GM18505 (cell line): ENCODE measurements around the gene MTUS2.
"Not testable (repeated sequence)": the region's sequence is repeated elsewhere in the genome, so short reads cannot be mapped to it uniquely, and the experiment has no call there.

Source experiments
- ATAC-seq: cut with Tn5 transposase; IDR thresholded peaks from one replicate; pipeline ENCODE4 v1.9.1; 2021; ENCODE audit not compliant: unreplicated experiment
- POLR2A ChIP-seq: IDR thresholded peaks from 4 replicates; pipeline ENCODE4 v1.6.1; 2011; ENCODE audit warnings: borderline replicate concordance; ENCODE audit not compliant: insufficient read depth, insufficient read length; ENCODE audit errors: extremely low read depth

Gene MTUS2

GRCh38 chr13:28954810-28955209 lies 134.7 kb downstream of the MTUS2 start:
- no peak for ATAC-seq
- TF ChIP-seq POLR2A, result no peak

GRCh38 chr13:28955264-28955966 lies 135.3 kb downstream of the MTUS2 start:
- TF ChIP-seq POLR2A, result no peak

GRCh38 chr13:28958018-28958417 lies 137.9 kb downstream of the MTUS2 start:
- TF ChIP-seq POLR2A, result no peak
- no peak for ATAC-seq

More at GRCh38 chr13:28955264-28955966, 135.3 kb downstream of the MTUS2 start:
- no peak for ATAC-seq

- no peak for ATAC-seq
- no peak for TF ChIP-seq POLR2A
Measured at GRCh38 chr13:28958441-28958840, 138.3 kb downstream of the MTUS2 start.

- no peak for TF ChIP-seq POLR2A
- no peak for ATAC-seq
Measured at GRCh38 chr13:28964052-28964451, 143.9 kb downstream of the MTUS2 start.

- ATAC-seq, result no peak
- no peak for TF ChIP-seq POLR2A
Measured at GRCh38 chr13:28964803-28965202, 144.7 kb downstream of the MTUS2 start.

GRCh38 chr13:28967029-28967915 lies 147.1 kb downstream of the MTUS2 start:
- TF ChIP-seq POLR2A, result no peak
- ATAC-seq, result no peak

GRCh38 chr13:28976195-28976594 lies 156.1 kb downstream of the MTUS2 start:
- no peak for TF ChIP-seq POLR2A
- ATAC-seq, result no peak

- ATAC-seq, result no peak
- no peak for TF ChIP-seq POLR2A
Measured at GRCh38 chr13:28976636-28977035, 156.5 kb downstream of the MTUS2 start.

GRCh38 chr13:28978574-28978973 lies 158.4 kb downstream of the MTUS2 start:
- no peak for TF ChIP-seq POLR2A
- no peak for ATAC-seq

- ATAC-seq, result no peak
Measured at GRCh38 chr13:28981530-28981929, 161.4 kb downstream of the MTUS2 start.

GRCh38 chr13:28983641-28984040 lies 163.5 kb downstream of the MTUS2 start:
- TF ChIP-seq POLR2A, result no peak
- ATAC-seq, result no peak

More at GRCh38 chr13:28981530-28981929, 161.4 kb downstream of the MTUS2 start:
- TF ChIP-seq POLR2A, result no peak

- no peak for TF ChIP-seq POLR2A
- ATAC-seq, result no peak
Measured at GRCh38 chr13:28984326-28984725, 164.2 kb downstream of the MTUS2 start.

GRCh38 chr13:28984825-28985224 lies 164.7 kb downstream of the MTUS2 start:
- ATAC-seq, result no peak
- no peak for TF ChIP-seq POLR2A

- ATAC-seq, result not testable (repeated sequence)
Measured at GRCh38 chr13:28990378-28990777, 170.2 kb downstream of the MTUS2 start.
